ENCODE measurements around the gene ALX4.

Gene ALX4

GRCh38 chr11:44288133-44288526 is 21.8 kb downstream of the ALX4 start:
- DNase-seq: no peak

- DNase-seq: no peak
These were observed 23.0 kb downstream of the ALX4 start for GRCh38 chr11:44286911-44287310.

DNA sequence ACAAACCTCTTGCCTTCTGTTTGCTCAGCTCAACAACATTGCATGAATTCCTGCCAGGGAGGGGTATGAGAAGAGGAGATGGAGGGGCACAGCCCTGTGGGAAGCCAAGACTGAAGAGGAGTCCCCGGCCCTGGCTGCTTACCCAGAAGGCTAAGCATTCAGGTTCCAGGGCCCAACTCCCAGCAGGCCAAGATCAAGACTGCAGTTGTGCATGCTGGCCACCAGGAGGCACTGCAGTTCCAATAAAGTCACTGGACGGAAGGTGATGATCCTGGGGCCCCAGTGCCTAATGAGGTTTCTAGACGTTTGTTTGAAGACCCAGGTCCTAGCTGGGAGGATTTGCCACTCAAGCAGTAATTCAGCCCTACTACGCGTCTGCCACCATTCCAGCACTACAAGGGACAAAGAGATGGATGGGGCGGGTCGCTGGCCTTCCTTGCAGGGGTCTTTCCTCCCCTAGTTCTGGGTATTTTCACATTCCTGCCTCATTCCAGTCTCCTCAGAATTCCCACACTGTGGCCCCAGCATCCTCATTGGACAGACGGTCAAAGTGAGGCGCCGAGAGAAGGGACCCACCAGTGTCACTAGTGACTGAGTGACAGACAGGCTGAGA is 23.6 kb downstream of the ALX4 start:
- DNase-seq: peak; percentile 49 to 53

GRCh38 chr11:44285756-44286155 is 24.2 kb downstream of the ALX4 start:
- DNase-seq: no peak

DNA sequence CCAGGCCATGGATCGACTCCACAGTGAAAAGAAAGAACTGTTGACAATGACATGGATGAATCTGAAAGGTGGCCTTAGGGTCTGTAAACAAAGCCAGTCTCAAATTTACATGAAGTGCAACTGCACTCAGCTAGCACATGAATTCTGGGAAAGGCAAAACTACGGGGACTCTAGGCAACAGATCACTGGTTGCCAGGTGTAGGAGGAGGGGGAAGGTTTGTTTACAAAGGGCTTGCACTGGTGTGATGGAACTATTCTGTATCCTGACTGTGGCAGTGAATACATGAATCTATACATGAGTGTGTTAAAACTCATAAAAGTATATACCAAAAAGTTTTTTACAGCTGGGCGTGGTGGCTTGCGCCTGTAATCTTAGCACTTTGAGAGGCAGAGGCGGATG is 27.3 kb downstream of the ALX4 start:
- DNase-seq: no peak

GRCh38 chr11:44281151-44281550 is 28.8 kb downstream of the ALX4 start:
- DNase-seq: no peak

DNA sequence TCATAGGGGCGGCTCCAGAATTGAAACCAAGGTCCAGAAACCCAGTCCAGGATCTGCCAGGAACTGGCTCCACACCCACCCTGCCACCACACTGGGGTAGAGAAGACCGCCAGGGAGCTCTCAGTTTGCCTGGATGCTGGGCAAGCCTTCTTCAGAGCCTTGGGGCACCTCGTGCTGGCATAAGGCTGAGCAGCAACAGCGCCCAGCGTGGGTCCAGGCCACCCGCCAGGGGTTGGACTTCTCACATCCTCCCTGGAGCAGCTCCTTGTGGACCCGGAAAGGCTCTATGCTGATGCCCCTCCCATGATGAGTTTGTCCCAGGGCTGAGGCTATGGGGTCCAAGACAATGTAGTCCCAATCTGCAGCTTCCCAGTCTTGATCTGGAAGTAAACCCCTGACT is 29.7 kb downstream of the ALX4 start:
- no peak for DNase-seq

GRCh38 chr11:44279483-44279882 is 30.5 kb downstream of the ALX4 start:
- DNase-seq: no peak

GRCh38 chr11:44277196-44278090 is 32.5 kb downstream of the ALX4 start:
- DNase-seq: no peak

- no peak for DNase-seq
These were observed 33.9 kb downstream of the ALX4 start for GRCh38 chr11:44275961-44276550.

DNA sequence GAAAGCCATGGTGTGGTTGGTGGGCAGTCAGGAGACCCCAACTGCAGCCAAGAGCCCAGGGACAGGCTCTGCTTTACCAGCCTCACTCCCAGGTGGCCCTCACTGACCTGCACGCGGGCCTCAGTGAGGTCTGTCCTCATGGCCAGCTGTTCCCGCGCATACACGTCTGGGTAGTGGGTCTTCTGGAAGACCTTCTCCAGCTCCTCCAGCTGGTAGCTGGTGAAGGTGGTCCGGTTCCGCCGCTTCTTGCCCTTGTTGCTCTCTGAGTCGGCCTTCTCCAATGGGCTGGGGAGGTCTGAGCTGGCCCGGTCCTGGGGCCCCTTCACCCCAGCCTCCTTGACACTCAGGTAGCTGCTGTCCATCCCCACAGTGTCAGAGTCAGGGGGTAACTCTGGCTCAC is 34.7 kb downstream of the ALX4 start:
- no peak for DNase-seq

DNA sequence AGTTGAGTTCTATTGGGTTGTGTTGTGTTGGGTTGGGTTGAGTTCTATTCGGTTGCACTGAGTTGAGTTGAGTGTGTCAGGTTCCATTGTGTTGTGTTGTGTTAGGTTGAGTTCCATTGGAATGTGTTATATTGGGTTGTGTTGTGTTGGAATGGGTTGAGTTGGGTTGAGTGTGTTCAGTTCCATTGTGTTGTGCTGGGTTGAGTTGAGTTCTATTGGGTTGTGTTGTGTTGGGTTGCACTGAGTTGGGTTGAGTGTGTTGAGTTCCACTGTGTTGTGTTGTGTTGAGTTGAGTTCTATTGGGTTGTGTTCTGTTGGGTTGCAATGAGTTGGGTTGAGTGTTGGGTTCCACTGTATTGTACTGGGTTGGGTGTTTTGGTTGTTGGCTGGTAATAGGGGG is 35.5 kb downstream of the ALX4 start:
- no peak for DNase-seq

DNA sequence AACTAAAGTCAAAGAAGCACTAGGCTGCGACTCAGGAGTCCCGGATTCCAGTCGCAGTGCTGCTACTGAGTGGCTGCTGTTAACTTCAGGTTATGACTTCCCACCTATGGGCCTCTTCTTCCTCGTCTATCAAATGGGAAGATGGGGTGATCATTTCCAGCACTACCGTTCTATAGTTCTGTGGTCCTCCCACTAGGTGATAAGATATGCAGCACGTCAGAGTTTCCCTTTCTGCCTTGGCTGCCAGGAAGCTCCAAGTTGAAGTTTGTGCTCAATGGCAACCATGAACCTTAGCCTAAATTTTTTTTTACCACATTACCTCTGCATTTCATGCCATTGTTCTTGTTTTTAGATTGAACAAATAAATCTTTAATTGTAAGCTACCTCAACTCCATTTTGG is 38.7 kb downstream of the ALX4 start:
- DNase-seq: no peak

GRCh38 chr11:44270403-44271273 is 39.3 kb downstream of the ALX4 start:
- no peak for DNase-seq

- no peak for DNase-seq
These were observed 40.3 kb downstream of the ALX4 start for GRCh38 chr11:44269369-44270351.

DNA sequence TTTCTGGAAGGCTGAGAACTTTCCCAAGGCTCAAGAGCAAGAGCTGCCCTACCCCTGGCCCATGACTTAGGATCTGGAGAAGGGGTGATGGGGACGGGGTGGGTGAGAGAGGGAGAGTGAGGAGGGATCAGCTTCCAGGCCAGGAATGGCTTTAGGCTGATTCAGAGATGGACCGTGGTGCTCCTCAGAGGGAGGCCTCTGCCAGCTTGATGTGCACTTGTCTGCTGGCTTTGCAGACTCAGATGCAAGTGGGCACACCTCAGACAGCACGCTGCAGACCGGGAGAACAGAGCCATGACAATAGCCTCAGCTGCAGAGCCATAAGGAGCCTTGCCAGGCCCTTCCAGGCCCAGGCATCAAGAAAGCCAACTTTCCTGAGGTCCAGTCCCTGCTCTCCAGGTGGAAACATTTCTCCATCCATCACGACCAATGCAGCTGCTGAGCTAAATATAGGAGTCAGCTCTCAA is 41.3 kb downstream of the ALX4 start:
- DNase-seq: no peak

DNA sequence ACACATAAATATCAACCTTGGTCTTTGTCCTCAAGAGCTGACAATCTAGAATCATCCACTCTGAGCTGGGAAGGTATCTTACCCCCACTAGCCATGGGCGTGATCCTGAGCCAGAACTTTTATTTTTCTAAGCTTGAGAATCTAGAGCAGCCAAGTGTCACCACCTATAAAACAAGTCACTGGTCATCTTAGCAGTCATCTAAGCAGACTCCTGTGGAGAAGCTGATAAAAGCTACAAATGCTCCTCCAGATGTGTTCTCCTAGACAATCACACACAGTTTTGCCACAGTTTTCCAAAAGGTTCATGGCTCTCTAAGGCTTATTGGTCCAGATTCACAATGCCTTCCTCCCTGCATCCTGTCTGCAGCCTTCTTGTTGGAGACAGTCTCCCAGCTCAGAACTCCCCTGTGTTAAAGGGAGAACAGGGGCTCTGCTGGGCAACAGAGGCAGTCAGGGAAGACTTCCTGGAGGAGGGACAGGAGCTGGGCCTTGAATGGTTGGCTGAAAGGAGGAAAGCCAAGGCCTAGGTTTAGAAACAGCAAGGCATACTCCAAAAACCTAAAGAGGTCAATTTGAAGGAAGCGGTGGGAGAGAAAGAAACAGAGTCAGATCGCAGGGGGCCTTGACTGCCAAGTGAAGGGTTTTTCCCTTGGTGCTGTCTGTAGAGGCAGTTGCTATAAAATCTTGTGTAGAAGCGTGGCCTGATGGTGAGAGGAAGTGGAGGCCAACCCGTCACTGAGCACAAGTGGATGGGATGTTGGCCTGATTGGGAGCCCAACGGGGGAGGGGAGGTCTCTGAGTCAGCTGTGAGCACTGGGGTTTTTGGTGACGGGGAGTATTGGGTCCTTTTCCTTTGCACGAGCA is 42.0 kb downstream of the ALX4 start:
- no peak for DNase-seq

DNA sequence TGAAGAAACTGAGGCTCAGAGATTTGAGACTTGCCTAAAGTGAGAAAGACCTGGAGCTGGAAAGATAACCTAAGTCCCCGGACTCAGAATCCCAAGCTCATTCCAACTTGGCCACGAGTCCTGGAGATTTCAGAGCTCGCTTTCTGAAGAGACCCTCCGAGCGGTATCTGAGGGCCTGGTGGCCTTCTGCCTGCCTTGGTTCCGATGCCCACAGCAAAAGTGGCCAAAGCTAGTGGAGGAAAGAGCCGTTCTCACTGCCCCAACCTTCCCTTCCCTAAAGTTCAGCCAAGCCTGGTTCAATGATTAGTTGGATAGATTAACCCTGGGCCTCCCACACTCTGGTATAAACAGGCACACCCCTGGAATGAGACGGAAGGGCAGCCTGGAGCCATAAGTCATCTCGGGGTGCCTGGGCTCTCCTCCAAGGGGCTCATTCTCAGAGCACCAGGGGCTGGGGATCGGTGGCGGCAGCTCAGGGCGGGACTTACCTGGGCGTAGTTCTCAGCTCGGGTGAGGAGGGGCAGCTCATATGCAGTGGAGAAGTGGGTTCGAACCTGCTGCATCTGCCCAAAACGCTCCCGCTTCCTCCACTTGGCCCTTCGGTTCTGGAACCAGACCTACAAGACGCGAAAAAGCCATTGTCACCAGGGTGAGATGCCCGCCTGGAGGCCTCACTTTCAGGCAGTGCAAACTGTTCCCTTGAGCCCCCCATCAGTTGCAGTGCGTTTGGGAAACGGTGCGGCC is 42.8 kb downstream of the ALX4 start:
- no peak for DNase-seq

- DNase-seq: no peak
These were observed 43.7 kb downstream of the ALX4 start for GRCh38 chr11:44266056-44266780.

Measured in CD4-positive, alpha-beta T cell treated with Interleukin-1 beta for 1 hour (primary cell).